K562 (cell line): ENCODE results near the gene ARFGEF2. TPM values are rescaled to one million over a fixed set of nuclear protein-coding genes. Genes with fewer than 3 reads are reported as not detected.
A peak's percentile ranks its signal among the peaks of the same experiment; 100 is the strongest.

ENCODE experiments used
- CAMTA2 ChIP-seq: fragments of 250-450 bp; sonication (Bioruptor Pico); conservative IDR thresholded peaks from 2 replicates; pipeline ENCODE4 v1.5.1; 2022
- RBFOX2 ChIP-seq: fragments of 200-400 bp; formaldehyde crosslinking; IDR thresholded peaks from 2 replicates; pipeline ENCODE4 v1.6.1; 2017; ENCODE audit warnings: low read depth, mild to moderate bottlenecking, low read length, moderate library complexity
- RCOR1 ChIP-seq, 2 experiments: IDR thresholded peaks; 2 replicates each; pipeline ENCODE4 v1.6.1; 2012; ENCODE audit warnings: low read depth in 2 of 2, low read length in 2 of 2, borderline replicate concordance in 1 of 2, improper control_type of control experiment in 1 of 2
- SNIP1 ChIP-seq: fragments of 450-650 bp; IDR thresholded peaks from 2 replicates; pipeline ENCODE4 v1.7.1; 2017; ENCODE audit warnings: low read depth, mild to moderate bottlenecking
- ZFX ChIP-seq: sonication (generic); formaldehyde crosslinking; IDR thresholded peaks from 2 replicates; pipeline ENCODE4 v1.8.0; 2022; ENCODE audit warnings: mild to moderate bottlenecking, missing genetic modification reagents, moderate library complexity
- polyA plus RNA-seq, 8 experiments: library from polyadenylated mRNA; depleted of rRNA in 4 of 8; stranded (reverse) in 5 of 8; unstranded in 3 of 8; fragments of >200 nt; fragmentation: Nextera tagmentation in 2 of 8; fragmentation: Illumina TruSeq in 1 of 8; extraction: Ambion mirVana in 2 of 8; extraction: Trizol in 1 of 8; gene quantifications; 2 replicates each; pipeline versions ENCODE4 v1.2.1 to v1.2.3, GENCODE V29; 2011 to 2014; ENCODE audit warnings: inconsistent platforms in 1 of 8, missing spikeins in 1 of 8
- total RNA-seq, 7 experiments: library from RNA; depleted of rRNA in 6 of 7; stranded (reverse); fragments of >200 nt in 6 of 7; fragmentation: Illumina TruSeq in 2 of 7; extraction: Trizol in 2 of 7; gene quantifications; 2 replicates each; pipeline versions ENCODE4 v1.2.1 to v1.2.3, GENCODE V29; 2011 to 2021; ENCODE audit warnings: low replicate concordance in 1 of 7
- TF ChIP-seq, protein P1 (sequence below): fragments of 250-450 bp; sonication (Bioruptor Pico); IDR thresholded peaks from 2 replicates; pipeline ENCODE4 v1.8.0; 2021; ENCODE audit warnings: mild to moderate bottlenecking, moderate library complexity
- TF ChIP-seq, protein P2 (sequence below): fragments of 450-650 bp; IDR thresholded peaks from 2 replicates; pipeline ENCODE4 v1.7.1; 2018; ENCODE audit warnings: mild to moderate bottlenecking, low read depth; ENCODE audit not compliant: partially characterized antibody
- TF ChIP-seq, protein P3 (sequence below): fragments of 250-450 bp; sonication (Bioruptor Pico); IDR thresholded peaks from 2 replicates; pipeline ENCODE4 v1.9.0; 2021; ENCODE audit warnings: mild to moderate bottlenecking
- TF ChIP-seq, protein P4 (sequence below): fragments of 450-650 bp; IDR thresholded peaks from 2 replicates; pipeline ENCODE4 v1.6.1; 2016; ENCODE audit warnings: mild to moderate bottlenecking, moderate library complexity
- TF ChIP-seq, protein P5 (sequence below), 2 experiments: fragments of 450-650 bp in 1 of 2; sonication (generic) in 1 of 2; formaldehyde crosslinking in 1 of 2; IDR thresholded peaks in 1 of 2; conservative IDR thresholded peaks in 1 of 2; 2 replicates each; pipeline versions ENCODE4 v1.6.1 to v1.8.1; 2016 to 2023; ENCODE audit warnings: mild to moderate bottlenecking in 2 of 2, moderate library complexity in 2 of 2, inconsistent platforms in 1 of 2, missing genetic modification reagents in 1 of 2

ARFGEF2 gene
- total and polyA plus RNA-seq, 9 of the 15 experiments (the other 6 are each of a cell fraction or from before 2014, with no cell fraction given) = 4.2 to 18.8 (median 13.7) TPM

DNA sequence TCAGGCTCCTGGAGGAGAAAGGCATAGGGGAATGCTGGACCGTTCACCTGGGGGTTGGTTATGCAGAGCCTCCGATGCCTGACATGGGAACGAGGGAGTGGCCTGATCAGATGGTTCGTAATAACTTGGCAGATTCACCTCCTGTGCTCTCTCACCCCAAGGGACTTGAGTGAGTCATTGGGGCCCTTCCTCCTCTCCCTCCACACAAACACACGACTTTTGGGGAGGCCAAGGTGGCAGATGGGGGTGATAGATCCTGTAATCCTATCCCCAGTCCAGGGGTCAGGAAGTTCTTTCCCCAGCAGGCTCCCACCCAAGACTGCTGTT is 45.6 kb upstream of the ARFGEF2 start (continued):
- TF ChIP-seq, protein P1, sequence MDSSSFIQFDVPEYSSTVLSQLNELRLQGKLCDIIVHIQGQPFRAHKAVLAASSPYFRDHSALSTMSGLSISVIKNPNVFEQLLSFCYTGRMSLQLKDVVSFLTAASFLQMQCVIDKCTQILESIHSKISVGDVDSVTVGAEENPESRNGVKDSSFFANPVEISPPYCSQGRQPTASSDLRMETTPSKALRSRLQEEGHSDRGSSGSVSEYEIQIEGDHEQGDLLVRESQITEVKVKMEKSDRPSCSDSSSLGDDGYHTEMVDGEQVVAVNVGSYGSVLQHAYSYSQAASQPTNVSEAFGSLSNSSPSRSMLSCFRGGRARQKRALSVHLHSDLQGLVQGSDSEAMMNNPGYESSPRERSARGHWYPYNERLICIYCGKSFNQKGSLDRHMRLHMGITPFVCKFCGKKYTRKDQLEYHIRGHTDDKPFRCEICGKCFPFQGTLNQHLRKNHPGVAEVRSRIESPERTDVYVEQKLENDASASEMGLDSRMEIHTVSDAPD (CRISPR knock-in tag) = no peak
- no peak for TF ChIP-seq CAMTA2 (CRISPR knock-in tag)
- TF ChIP-seq, protein P2, sequence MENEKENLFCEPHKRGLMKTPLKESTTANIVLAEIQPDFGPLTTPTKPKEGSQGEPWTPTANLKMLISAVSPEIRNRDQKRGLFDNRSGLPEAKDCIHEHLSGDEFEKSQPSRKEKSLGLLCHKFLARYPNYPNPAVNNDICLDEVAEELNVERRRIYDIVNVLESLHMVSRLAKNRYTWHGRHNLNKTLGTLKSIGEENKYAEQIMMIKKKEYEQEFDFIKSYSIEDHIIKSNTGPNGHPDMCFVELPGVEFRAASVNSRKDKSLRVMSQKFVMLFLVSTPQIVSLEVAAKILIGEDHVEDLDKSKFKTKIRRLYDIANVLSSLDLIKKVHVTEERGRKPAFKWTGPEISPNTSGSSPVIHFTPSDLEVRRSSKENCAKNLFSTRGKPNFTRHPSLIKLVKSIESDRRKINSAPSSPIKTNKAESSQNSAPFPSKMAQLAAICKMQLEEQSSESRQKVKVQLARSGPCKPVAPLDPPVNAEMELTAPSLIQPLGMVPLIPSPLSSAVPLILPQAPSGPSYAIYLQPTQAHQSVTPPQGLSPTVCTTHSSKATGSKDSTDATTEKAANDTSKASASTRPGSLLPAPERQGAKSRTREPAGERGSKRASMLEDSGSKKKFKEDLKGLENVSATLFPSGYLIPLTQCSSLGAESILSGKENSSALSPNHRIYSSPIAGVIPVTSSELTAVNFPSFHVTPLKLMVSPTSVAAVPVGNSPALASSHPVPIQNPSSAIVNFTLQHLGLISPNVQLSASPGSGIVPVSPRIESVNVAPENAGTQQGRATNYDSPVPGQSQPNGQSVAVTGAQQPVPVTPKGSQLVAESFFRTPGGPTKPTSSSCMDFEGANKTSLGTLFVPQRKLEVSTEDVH = no peak
- TF ChIP-seq RBFOX2 = no peak
- TF ChIP-seq SNIP1 = no peak
- TF ChIP-seq, protein P3, sequence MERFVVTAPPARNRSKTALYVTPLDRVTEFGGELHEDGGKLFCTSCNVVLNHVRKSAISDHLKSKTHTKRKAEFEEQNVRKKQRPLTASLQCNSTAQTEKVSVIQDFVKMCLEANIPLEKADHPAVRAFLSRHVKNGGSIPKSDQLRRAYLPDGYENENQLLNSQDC (CRISPR knock-in tag) = no peak
- no peak for TF ChIP-seq ZFX (CRISPR knock-in tag)
- TF ChIP-seq, protein P4, sequence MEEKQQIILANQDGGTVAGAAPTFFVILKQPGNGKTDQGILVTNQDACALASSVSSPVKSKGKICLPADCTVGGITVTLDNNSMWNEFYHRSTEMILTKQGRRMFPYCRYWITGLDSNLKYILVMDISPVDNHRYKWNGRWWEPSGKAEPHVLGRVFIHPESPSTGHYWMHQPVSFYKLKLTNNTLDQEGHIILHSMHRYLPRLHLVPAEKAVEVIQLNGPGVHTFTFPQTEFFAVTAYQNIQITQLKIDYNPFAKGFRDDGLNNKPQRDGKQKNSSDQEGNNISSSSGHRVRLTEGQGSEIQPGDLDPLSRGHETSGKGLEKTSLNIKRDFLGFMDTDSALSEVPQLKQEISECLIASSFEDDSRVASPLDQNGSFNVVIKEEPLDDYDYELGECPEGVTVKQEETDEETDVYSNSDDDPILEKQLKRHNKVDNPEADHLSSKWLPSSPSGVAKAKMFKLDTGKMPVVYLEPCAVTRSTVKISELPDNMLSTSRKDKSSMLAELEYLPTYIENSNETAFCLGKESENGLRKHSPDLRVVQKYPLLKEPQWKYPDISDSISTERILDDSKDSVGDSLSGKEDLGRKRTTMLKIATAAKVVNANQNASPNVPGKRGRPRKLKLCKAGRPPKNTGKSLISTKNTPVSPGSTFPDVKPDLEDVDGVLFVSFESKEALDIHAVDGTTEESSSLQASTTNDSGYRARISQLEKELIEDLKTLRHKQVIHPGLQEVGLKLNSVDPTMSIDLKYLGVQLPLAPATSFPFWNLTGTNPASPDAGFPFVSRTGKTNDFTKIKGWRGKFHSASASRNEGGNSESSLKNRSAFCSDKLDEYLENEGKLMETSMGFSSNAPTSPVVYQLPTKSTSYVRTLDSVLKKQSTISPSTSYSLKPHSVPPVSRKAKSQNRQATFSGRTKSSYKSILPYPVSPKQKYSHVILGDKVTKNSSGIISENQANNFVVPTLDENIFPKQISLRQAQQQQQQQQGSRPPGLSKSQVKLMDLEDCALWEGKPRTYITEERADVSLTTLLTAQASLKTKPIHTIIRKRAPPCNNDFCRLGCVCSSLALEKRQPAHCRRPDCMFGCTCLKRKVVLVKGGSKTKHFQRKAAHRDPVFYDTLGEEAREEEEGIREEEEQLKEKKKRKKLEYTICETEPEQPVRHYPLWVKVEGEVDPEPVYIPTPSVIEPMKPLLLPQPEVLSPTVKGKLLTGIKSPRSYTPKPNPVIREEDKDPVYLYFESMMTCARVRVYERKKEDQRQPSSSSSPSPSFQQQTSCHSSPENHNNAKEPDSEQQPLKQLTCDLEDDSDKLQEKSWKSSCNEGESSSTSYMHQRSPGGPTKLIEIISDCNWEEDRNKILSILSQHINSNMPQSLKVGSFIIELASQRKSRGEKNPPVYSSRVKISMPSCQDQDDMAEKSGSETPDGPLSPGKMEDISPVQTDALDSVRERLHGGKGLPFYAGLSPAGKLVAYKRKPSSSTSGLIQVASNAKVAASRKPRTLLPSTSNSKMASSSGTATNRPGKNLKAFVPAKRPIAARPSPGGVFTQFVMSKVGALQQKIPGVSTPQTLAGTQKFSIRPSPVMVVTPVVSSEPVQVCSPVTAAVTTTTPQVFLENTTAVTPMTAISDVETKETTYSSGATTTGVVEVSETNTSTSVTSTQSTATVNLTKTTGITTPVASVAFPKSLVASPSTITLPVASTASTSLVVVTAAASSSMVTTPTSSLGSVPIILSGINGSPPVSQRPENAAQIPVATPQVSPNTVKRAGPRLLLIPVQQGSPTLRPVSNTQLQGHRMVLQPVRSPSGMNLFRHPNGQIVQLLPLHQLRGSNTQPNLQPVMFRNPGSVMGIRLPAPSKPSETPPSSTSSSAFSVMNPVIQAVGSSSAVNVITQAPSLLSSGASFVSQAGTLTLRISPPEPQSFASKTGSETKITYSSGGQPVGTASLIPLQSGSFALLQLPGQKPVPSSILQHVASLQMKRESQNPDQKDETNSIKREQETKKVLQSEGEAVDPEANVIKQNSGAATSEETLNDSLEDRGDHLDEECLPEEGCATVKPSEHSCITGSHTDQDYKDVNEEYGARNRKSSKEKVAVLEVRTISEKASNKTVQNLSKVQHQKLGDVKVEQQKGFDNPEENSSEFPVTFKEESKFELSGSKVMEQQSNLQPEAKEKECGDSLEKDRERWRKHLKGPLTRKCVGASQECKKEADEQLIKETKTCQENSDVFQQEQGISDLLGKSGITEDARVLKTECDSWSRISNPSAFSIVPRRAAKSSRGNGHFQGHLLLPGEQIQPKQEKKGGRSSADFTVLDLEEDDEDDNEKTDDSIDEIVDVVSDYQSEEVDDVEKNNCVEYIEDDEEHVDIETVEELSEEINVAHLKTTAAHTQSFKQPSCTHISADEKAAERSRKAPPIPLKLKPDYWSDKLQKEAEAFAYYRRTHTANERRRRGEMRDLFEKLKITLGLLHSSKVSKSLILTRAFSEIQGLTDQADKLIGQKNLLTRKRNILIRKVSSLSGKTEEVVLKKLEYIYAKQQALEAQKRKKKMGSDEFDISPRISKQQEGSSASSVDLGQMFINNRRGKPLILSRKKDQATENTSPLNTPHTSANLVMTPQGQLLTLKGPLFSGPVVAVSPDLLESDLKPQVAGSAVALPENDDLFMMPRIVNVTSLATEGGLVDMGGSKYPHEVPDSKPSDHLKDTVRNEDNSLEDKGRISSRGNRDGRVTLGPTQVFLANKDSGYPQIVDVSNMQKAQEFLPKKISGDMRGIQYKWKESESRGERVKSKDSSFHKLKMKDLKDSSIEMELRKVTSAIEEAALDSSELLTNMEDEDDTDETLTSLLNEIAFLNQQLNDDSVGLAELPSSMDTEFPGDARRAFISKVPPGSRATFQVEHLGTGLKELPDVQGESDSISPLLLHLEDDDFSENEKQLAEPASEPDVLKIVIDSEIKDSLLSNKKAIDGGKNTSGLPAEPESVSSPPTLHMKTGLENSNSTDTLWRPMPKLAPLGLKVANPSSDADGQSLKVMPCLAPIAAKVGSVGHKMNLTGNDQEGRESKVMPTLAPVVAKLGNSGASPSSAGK = no peak
- TF ChIP-seq, protein P5, sequence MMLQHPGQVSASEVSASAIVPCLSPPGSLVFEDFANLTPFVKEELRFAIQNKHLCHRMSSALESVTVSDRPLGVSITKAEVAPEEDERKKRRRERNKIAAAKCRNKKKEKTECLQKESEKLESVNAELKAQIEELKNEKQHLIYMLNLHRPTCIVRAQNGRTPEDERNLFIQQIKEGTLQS (IDR thresholded peaks at IDR 0.05) = peak; percentile 55
- TF ChIP-seq, protein P5 (CRISPR knock-in tag; conservative IDR thresholded peaks at IDR 0.05) = no peak
- no peak for TF ChIP-seq RCOR1 (IDR thresholded peaks at IDR 0.05; ENCODE audit: borderline replicate concordance in 1 of 2, low read depth in 2 of 2, low read length in 2 of 2)
